ENCODE results near the gene CARD19.
A peak's percentile ranks its signal among the peaks of the same experiment; 100 is the strongest.

Gene CARD19, protein sequence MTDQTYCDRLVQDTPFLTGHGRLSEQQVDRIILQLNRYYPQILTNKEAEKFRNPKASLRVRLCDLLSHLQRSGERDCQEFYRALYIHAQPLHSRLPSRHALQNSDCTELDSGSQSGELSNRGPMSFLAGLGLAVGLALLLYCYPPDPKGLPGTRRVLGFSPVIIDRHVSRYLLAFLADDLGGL

GRCh38 chr9:93096131-93096802 is at the start of gene CARD19:
Gene CARD19, plus strand, starts transcription at chr9:93096217. Its CDS starts 129 bp downstream, at chr9:93096346.
- peak; percentile 68 for DNase-seq (ENCODE audit: low read depth, low spot score)

DNA sequence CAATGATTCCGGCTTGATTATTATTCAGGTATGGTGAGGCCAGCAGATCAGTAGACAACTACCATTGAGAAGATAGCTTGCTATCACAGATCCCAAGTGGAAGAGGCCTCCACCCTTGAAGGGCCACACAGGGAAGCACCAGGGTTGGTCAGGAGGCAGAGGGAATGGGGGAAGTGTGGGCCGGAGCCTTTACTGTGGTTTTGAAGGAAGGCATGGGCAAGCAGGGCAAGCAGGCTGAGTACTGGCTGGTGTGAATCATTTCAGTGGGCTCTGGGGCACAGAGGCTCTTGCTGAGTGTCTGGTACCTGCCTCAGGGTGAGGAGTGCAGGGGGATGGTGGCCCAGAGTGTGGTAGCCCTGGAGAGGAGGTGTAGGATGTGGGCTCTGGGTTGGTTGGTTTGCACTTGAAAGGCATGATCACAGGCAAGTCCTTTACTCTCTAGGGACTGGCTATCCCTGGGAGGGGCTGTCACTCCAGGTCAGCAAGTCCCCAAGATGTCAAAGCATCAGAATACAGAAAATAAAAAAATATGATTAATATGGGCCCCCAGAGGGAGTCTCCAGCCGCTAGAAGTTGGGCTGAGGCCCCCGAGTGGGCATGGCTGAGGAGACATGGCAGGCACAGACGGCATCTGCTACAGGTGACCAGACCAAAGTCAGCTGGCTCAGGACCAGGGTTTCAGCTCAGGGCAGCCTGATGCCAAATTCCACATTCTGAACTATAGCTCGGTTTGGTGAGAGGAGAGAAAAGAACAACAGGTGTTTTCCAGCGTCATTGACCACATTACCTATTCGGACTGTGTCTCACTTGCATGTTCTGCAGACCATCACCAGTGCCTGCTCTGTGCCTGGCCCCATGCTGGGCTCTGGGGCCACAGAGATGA is 47.2 kb upstream of the CARD19 start:
- no peak for DNase-seq (ENCODE audit: low read depth, low spot score)

DNA sequence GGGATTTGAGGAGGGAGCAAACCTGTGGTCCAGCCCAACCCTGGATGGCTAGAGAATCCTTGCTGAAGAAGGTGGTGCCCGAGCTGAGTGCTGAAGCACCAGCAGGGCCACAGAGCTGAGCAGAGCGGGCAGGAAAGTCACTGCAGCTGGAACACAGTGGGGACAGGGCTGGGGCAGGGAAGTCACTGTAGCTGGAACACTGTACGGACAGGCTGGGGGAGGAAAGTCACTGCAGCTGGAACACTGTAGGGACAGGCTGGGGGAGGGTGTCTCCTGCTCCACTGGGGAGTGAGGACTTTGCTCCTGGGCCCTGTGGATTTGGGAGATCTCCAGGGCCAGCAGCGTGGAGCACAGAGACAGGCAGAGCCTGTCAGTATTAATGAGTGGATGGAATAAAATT is 46.5 kb upstream of the CARD19 start:
- DNase-seq (ENCODE audit: low read depth, low spot score), result no peak

DNA sequence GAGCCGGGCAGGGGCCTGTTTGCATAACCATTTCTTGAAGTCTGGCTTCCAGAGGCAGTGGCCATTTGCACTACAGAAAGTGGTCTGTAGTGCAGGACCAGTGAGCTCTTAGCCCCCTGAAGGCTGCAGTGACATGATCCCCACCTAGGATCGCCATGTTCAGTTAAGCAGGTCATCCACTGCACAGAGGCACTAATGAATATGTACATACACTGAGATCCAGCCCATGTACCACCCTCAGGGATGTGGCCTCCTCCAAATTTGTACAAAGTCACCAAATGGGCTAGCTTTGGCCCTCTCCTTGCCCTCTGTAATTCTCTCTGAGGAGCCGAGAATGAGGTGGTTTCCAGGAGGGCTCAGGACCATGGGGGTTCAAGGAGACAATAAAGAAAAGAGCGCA is 45.8 kb upstream of the CARD19 start:
- no peak for DNase-seq (ENCODE audit: low read depth, low spot score)

DNA sequence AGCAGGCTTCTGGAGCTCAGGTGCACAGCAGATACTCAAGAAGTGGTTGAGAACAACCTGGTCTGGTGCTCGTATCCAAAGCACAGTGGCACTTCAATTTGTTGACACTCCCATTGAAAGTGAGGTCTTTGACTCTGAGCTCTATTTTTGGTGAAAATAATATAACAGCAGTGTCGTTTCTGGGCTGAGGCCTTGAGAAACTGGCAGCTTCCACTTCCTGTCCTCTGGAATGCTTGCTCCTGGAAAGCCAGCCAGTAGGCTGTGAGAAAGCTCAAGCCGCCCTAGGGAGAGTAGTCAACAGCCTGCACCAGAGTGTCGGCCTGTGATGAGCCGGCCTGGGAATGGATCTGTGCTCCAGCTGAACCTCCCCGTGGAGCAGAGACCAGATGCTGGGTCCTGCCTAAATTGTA is 44.3 kb upstream of the CARD19 start:
- DNase-seq (ENCODE audit: low read depth, low spot score), result peak; percentile 31

DNA sequence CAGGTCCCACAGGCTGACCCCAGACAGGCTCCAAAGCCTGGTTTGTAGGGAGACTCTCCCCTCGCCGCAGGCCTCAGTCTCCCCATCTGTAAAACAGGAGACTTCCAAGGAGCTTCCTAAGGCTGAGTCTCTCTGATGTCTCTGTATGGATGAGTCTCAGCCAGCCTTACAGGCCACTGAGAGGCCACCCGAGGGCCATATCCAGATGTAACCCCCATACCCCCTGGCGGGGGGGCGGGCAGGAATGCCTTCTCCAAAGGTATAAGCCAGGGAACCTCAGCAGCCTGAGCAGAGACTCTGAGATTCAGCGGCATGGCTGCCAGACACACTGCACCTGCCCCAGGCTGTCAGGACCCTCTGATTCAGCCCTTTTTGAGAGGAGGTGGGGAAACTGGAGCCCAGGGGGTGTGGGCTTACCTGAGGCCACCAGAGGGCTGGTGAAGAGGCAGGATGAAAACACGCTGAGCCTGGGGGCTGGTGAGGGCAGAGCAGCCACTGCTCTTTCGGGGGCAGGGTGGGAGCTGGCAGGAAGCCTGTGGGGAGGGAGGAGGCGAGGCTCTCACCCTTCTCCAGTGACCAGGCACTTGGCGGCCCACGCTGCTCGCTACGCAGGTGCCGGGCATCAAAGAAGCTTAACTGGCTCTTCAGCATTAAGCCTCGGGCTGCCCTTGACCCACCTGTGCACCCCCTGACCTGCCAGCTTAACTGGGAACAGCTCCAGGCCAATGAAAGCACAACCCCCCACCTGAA is 43.1 kb upstream of the CARD19 start:
- DNase-seq (ENCODE audit: low read depth, low spot score), result no peak

DNA sequence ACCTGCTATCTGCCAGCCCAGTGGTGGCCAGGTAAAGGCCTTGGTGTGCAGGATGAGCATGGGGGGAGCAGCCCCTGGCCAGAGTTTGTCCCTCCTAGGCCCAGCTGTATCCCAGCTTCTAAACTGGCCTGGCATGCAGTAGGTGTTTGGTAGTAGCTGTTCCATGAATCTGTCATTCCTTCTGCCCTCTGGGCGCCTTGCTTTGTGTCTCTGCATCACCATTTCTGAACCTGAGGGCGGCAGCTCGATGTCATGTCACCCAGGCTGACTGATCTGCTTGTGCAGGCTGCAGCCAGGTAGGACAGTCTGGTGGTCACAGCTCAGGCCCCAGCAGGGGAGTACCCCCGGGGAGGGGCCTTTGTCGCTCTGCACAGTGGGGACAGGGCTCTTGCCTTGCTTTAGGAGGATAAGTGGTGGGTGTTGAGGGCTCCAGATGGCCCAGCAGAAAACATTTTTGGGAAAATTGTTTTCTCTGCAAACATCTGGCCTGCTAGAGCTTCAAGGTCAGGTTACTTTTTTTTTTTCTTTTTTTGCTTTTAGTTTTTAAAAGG is 42.2 kb upstream of the CARD19 start:
- no peak for DNase-seq (ENCODE audit: low read depth, low spot score)

DNA sequence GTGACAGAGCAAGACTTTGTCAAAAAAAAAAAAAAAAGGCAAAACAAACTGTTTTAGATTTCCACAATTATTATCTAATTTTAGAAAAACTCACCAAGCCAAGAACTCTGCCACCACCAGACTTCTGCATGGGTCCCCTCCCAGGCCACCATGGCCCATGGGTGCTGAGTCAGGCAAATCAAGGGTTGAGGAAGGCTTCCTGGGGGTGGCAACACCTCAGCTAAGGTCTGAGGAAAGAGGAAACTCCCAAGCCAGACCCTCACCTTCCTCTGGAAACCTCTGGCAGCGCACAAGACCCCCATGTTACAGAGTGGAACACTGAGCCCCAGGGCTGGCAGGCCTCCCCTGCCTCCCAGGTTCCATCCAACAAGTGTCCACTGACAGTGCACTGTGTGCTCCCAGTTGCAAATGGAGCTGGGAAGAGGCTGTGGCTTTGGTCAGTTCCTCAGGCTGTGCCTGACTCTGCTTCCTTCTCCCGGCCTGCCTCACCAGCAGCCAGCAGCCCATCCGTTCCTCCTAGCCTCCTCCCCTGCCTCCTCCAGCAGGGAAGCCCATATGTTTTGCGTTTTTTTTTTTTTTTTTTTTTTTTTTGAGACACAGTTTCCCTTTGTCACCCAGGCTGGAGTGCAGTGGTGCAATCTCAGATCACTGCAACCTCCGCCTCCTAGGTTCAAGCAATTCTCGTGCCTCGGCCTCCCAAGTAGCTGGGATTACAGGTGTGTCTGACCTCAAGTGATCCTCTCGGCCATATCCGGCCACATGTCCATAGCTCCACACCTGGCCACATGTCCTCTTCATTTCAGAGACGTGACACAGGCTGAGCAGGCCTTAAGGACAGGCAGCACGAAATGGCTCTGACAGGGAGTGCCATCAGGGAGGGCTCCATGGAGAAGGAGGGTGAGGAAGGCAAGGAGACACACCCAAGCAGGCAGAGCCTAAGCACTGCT is 41.0 kb upstream of the CARD19 start:
- no peak for DNase-seq (ENCODE audit: low read depth, low spot score)

DNA sequence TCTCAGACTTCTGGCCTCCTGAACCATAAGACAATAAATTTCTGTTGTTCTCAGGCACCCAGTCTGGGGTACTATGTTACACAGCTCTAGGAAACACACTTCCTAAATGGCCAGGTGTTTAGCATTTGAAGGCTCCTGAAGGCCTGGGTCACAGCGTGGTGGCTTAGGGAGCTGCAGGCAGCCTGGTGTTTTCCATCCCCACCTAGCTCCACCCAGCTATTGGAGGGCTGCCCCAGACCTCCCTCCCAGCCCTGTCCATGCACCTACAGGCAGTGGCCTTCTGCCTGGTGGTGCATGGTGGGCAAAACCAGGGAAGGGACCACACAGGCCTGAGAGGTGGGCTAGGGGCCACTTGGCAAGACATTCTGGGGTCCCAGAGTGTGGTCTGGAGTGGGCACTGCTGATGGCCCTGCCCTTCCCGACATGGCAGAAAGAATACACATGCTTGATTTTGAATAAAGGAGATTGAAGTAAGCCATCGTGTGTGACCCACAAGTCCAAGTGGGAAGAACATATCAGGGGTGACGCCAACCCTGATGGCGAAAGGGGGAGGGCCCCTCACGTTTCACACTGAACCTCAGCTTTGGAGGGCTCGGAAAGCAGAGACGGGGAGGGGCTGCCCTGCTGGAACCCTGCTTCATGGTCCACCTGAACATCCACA is 38.8 kb upstream of the CARD19 start:
- no peak for DNase-seq (ENCODE audit: low read depth, low spot score)

- no peak for DNase-seq (ENCODE audit: low read depth, low spot score)
These were observed 38.2 kb upstream of the CARD19 start for GRCh38 chr9:93057703-93058354.

- peak; percentile 64 for DNase-seq (ENCODE audit: low read depth, low spot score)
These were observed 37.5 kb upstream of the CARD19 start, which contains the start of gene SUSD3 for GRCh38 chr9:93058355-93059010. Gene SUSD3, plus strand, starts transcription at chr9:93058701. Its CDS starts 42 bp downstream, at chr9:93058743.

DNA sequence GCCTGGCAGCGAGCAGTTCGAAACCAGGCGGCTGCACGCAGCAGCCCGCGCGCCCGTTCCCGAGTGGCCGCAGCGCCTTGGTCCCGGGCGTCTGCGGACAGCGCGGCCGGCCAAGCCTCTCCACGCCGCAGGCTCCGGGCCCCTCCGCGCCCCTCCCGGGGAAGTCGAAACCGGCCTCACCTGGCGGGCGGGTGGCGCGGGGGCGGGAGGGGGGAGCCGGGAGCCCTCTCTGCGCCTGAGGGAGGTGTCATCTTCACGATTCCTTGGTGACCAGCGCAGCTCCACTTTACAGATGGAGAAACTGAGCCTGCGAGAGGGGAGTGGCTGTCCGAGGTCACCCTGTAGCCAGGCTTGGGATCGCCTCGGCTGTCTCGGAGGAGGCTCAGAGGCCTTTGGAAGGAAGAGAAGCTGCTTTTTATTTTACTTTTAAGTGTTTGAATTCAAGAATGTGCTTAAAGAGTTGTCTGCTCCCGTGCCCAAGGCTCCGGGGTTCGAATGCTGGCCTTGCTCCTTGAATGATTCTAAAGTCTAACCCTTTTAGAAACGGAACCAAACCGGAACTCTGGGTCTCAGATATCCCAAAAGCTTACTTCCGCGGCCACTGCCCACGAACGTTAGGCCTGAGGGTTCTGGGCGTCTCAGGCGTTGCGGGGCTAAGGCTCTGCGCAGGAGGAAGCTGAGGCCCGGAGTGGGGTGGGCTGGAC is 36.9 kb upstream of the CARD19 start:
- DNase-seq (ENCODE audit: low read depth, low spot score), result no peak

- DNase-seq (ENCODE audit: low read depth, low spot score), result no peak
These were observed 36.1 kb upstream of the CARD19 start for GRCh38 chr9:93059715-93060578.

DNA sequence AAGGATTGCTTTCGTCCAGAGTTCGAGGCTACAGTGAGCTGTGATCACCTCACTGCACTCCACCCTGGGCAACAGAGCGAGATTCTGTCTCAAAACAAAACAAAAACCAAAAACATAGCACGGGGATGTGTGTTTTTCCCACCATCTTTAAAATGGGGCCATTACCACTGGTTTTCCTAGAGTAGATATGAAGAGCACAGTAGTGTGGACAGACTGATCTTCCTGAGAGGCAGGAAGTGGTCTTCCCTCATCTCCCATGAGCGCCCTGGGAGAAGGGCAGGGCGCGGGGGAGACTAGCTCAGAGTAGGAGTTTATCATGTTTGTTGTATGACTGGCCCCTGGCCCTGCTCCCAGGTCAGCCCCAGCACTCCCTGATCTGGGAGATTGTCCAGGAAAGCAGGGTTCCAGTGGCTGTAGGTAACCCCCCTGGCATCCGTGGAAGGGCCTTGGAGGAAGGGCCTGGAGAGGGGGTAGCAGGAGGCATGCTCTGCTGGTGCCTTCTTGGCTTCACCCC is 35.2 kb upstream of the CARD19 start:
- DNase-seq (ENCODE audit: low read depth, low spot score), result peak; percentile 53

DNA sequence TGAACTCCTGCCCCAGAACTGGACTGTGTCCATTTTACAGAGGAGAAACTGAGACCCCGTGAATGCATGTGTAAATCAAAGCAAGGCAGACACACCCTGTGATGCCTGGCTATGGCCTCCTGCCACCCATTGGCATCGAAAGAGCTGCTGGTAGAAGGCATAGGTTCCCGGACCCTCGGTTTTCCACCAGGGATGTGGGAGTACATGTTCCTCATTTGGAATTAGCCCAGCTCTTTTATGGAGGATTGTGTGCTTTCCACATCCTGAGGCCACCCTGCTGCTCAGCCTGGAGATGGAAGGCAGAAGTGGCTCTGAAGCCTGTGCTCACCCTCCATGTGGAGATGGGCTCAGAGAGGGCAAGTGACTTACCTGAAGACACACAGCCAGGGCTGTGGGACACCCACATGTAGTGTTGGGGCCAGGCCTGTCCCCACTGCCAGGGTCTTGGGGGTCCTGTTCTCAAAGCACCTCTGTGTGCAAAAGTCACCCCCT is 34.7 kb upstream of the CARD19 start:
- DNase-seq (ENCODE audit: low read depth, low spot score), result no peak
